Activated naive CD4-positive, alpha-beta T cell treated with Interleukin-2 at 50 U/mL for 16 hours (primary cell): Measurements from ENCODE around the gene DTNA.
"Not testable (repeated sequence)": the region's sequence is repeated elsewhere in the genome, so short reads cannot be mapped to it uniquely, and the experiment has no call there.

Experiments used
- DNase-seq: peaks from one replicate; pipeline ENCODE4 v3.0.0-alpha.2; 2020

The DTNA gene

DNA sequence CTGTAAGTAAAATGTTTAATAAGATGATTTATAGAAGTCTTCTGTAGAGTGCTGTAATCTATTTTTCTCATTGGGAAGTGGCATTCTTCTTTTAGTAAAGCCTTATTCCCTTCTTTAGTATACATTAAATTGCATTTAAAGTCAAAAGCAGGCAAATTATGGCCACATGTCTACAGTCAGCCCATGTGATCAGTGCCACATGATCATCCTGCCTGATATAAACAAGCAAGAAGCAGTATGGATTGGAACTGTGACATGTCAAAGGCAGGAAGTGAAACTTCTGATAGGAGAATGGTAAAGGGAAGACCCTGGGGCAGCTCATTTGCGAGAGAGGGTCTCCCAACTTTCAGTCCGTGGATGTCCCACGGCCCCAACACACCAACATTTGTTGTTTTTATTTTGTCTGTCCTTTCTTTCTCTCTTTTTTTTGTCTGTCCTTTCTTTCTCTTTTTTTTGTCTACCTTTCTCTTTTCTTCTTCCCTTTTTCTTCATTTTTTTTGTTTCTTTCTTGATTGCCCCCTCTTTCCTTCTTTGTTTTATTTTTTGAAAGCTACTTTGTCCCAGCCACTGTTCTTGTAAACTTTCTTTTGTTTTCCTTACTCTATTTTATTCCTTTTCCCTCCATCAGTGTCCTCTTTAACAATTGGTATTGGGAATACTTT is 154.9 kb downstream of the DTNA start:
- DNase-seq = no peak

DNA sequence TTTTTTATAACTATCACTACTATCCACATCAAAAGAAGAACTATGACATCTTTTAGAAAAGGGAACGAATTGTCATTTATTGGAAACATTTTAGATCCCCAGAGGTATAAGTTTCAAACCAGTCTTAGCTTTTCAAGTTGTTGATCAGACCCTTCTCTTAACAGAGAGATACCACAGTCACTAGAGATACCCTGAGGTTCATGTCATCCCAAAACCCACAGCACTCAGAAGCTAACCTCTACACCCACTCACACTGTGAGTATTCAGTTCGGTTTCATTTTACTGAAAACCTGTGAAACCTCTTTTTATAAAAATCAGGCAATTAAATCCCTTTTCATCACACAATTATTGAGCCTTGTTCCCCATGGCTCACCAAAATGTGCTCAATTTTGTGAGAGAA is 156.2 kb downstream of the DTNA start:
- no peak for DNase-seq

DNA sequence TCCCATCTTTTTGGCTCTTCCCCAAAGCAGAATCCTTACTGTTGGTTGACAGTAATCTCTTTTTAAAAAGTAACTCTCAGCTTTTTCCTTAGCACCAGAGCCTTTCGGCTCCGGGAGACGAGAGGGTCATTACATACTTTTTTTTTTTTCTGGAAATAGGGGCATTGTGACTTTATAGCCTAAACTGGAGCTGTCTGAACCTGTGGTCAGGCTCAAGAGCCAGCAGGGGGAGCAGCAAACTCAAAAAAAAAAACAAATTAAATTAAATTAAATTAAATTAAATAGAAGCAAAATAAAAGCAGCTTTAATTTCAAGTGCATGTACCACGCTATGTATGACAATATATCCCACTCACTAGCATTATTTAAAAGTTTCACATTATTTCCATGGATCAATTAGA is 156.6 kb downstream of the DTNA start:
- no peak for DNase-seq

DNA sequence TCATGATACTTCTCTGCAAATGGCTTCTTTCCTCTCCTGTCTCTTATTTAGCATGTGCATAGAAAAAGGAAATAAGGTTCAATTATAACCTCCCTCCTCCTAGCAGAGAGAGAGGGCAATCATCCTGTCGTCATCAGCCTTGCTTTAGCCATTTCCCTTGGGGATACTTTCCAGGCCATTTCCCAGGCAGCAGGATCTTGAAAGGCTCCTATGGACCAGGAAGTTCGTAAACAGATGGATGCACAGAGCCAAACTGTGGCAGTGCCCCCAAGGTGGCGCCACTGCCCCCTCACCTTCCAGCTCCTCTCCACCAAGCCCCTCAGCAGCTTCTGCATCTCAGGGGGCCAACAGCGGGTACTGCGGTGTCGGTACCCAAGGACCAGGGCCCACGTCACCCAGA is 157.4 kb downstream of the DTNA start:
- no peak for DNase-seq

DNA sequence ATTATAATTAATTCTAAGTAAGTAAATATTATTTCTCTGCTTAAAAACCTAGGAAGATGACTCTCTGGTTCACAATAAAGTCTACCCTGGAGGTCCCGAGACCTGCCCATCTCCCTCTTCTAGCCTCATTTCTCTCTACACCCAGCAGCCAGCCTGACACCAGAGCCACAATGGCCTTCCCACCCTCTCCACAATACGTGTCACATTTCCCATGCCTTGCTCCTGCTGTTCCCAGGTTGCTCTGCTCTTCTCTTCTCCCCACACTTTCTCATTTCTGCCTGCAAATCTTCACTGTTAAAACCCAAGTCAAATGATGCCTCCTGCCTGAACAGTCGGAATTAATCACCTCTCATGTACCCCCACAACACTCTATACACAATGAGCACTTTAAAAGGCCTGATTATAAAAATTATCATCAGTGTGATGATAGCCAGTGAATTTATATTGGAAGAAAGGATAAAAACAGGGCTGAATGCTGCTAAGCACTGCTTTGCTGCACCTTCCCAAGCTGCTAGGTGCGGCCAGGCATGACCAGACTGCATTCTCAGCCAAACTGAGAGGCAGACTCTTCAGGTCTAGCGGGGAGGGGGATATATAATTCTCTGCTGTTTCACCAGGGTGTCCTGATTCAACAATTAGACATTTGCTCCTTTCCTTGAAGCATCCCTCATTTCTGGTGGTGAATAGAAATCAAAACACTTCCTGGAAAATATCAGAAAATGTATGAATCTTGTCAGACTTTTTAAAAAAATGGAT is 160.6 kb downstream of the DTNA start:
- no peak for DNase-seq

DNA sequence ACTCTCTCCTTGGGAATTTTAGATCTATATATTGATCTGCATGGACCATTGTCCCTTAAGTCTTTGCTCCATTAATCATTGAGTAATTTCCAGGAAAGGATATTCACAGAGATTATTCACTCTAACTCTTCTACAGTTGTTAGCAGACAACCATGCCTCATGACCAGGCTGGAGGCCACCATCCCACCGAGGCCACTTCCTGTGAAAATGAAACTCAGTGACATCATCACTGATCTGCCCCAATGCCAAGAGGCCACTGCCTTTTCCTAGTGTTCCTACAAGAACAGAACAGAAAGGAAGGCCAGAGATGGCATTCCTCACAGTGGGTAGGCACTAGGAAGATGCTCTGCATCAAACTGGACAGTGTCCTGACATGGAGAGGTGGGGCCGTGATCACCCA is 161.3 kb downstream of the DTNA start:
- no peak for DNase-seq

DNA sequence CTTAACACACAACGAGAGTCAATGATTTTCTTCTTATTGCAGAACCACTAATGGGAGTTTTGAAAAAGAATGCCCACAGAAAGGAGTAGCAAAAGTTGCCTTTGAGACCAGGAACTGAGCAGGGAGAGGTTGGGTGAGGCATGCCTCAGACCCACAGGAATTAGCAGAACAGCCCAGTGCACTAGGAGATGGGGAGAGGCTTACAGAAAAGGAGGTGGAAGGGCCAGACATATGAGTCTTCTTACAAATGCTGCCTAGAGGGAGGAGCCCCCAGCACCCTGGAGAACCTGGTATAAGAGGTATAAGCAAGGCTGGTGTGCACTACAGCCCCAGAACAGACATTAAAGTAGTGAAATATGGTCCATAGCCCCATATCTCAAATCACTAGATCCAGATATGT is 162.0 kb downstream of the DTNA start:
- no peak for DNase-seq

DNA sequence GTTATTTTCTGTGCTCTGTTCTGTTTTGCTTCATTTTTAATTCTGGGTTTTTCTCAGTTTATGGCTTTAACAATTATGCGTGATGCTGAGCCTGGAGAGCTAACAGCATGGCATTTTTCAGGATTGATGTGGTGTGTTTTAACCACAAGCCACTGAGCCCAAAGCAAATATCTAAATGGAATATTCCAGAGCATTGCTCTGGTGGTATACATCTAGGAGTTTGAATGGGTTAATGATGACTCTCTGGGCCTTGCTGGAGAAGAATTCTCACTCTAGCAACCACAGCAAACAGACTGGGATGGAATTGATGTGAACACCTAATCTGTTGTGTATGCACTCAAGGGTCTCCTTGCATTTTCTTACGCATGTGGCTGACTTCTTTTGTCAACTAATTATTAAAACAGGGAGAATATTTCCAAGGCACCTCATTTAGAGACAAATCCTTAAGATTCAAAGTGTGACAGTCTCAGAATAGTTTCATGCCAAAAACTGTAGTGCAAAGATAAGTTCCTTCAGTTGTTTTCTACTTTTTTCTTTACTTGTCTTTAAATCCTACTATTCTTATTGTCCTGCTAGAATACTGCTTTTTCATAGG is 164.0 kb downstream of the DTNA start:
- no peak for DNase-seq

DNA sequence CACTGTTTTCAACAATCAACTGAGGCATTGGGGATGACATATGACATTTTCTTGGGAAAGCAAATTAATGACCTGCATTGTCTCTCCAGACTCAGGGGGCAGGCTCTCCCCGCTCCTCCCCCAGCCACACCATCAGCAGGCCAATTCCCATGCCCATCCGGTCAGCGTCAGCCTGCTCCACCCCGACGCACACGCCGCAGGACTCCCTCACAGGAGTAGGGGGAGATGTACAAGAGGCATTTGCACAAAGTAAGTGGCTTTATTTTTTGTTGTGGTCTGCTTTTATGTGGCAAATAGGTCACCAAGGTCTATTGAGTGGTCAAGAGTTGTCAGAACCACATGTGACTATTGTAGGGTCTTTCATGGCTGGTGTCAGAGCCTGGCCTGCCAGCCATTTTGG is 165.1 kb downstream of the DTNA start:
- DNase-seq = no peak

DNA sequence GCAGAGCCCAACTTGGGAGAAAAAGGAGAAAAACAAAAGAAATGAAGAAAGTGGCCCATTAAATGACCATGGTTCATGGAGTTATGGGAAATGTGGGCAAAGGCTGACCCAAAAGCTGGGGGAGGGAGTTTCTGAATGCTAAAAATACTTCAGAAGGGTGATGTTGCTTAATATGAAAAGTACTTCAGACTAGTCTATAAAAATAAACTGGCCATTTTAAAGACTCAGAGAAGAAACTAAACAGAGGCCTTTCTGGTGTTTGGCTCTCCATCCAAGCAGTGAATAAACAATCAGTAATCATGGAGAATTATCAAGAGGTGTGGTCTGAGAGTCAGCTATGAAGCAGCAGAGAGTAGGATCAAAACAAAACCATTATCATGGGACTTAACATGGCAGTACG is 170.3 kb downstream of the DTNA start:
- DNase-seq = no peak

DNA sequence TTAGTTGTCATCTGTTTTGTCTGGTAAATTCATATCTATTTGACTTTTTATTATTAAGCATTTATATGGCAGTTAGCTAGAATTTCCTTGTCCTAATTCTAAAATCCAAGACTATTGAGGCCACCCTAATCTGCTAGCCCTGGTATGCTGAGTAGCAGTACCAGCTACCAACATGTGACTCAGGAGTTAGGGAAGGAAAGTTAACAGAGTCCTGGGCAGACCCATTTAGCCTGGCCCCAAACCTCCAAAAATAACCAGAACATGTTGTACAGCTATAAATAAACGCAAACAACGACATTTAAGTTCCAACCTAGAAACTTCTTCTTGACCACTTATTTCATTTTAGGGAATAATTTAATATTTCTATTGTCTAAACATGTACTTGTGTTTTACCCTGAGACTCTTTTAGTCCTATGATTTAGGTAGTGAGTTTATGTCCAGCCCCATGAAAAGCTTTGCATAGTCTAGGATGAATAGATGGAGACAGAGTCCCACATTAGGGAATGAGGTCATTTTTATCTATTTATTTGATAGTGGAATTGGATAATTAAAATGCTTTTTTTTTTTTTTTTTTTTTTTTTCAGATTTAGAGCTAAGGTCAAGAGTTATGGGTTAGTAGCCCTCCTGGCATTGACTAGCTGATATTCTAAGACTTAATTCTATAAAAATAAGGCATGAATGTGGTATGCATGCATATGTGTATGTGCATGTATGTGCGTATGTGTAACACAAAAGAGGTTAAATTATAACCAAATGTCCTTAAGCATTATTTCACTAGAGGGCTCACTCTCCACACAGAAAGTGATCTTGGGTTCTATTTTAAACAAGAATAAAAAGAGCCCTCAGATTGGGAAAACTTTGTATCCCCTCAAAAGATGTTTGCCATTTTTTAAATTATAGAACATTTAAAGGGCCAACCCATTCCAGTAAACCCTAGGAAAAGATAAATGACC is 171.1 kb downstream of the DTNA start:
- DNase-seq = no peak

DNA sequence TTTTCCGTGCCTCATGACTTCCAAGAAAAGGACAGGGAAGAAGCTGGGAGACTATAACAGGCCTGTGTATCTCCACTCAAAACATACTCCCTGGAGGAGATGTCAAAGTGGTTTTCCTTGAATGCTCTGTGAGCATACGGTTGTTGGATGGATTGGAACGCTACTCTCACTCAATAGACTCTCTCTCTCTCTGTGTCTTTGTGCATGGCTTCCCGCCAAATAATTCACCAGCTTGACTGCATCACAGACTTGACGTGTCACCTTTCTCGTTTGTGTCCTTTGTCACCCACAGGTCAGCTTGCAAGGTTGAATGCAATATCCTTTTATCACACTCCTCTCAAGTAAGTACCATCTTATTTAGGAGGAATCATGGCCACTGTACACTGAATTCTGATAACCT is 174.3 kb downstream of the DTNA start:
- no peak for DNase-seq

DNA sequence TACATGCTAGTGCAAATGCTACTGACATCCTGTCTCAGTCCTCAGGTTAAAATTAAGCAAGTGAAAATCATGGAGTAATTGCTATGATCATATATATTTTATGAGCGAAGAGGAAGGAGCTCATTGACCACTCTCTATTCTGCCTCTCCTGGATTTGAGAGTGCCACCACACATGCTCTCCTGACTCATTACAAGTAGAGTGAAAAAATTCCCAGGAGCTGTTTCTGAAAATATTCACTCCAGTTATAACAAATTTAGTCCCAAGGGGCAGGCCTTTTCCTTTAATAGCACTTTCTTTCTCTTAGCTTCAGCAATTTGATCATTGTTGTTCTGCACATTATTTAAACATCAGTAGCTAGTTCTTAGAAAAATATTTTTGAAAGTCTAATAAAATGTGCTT is 176.1 kb downstream of the DTNA start:
- no peak for DNase-seq

DNA sequence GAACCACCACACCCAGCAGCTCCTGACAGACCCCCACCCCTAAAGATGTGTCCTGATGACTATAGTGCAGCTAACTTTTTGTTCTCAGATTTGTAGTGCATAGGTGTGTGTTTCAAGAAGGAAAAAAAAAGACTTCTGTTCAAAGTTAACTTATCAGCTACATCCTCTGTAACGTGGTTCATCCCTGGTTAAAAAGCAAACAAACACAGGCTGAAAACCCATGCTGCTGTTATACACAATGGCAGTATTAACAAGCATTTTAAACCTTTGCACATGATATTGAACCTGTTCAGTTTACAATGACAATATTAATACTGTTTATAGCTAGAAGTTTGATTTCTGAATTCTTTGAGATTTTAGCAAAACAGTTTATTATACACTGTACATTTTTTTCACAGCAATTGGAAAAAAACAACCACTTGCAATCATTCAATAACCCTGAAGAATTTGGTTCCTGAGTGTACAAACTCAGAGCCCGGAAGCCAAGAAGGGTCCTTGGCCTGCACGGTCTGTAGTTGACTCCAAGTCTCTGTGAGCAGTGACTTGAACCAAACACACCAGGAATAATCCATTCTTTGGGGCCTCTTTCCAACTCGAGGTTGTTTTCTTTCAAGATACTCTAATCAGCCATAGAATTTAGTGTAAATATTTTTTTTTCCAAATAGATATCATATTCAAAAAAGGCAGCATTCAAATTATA is 177.9 kb downstream of the DTNA start:
- no peak for DNase-seq

DNA sequence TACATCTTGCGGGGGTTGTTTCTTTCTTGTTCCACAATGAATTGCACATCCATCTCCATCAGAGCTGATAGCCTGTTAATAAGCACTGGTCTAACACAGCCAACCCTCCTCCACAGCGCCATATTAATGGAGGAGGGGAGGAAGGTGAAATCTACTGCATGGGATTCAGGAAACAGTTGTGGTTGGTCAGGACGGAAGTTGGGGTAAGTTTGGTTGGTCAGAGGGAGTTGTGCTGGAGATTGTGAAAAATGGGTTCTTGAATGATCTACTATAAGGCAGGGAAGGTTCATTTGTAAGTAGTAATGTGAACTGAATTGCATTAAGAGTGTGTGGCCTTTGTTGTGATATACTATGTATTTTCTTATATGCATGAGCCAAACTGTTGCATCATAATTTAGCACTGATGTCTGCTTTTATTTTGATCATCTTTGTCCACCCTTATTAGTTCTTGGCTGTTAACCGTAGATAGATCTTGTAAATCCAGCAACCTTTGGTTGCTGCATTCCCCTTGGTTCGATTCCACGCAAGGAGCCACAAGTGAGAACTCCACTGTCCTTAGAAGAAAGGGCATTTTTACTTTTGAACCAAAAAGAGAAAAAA is 180.5 kb downstream of the DTNA start:
- no peak for DNase-seq

DNA sequence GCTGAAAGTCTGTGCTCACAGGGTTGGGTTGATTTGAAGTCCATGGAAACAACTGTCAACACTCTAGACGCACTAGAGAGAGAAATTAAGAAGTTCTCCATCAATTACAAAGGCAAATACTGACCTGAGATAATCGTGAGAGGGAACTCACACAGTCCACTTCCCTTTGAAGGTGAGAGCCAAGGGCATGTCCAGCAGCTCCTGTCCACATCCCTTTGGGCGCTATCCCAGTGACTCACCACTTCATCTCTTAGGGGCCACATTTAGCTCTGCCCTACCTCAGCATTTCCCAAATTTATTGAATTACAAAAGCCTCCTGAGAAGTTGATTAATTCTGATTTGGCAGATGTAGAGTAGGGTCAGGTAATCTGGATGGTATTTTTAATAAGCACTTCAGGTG is 182.3 kb downstream of the DTNA start:
- no peak for DNase-seq

DNA sequence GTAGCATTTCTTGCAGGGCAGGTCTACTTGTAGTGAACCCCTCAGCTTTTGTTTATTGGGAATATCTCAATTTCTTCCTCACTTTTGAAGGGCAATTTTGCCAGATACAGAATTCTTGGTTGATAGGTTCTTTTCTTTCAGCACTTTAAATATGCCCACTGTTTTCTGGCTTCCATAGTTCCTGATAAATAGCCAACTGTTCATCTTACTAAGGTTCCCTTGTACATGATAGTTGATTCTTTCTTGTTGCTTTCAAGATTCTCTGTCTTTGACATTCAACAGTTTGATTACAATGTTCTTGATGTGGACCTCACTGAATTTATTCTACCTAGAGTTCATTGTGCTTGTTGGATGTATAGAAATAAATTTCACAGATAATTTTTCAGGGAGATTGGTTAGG is 183.1 kb downstream of the DTNA start:
- no peak for DNase-seq

DNA sequence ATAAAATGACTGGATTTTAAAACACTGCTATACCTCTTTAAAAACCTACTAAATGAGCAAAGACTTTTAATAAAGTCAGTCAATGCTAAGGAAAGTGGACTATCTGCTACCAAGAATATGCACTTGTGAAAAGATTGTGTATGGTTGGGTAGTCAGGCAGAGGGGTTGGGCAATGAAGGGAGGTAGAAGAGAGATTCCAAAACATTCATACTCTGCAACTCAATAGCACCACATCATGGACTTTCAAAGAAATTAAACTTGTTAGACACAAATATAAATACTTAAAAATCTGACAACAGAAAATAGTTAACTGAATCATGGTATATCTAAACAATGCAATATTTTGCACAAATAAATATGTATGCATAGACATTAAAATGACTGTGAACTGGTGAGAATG is 191.2 kb downstream of the DTNA start:
- DNase-seq = no peak

DNA sequence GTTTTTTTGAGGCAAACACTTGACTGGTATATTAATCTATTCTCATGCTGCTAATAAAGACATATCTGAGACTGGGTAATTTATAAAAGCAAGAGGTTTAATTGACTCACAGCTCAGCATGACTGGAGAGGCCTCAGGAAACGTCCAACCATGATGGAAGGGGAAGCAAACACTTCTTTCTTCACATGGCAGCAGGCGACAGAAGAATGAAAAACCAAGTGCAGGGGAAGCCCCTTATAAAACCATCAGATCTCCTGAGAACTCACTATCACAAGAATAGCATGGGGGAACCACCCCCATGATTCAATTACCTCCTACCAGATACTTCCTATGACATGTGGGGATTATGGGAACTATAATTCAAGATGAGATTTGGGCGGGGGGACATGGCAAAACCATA is 194.9 kb downstream of the DTNA start:
- no peak for DNase-seq

DNA sequence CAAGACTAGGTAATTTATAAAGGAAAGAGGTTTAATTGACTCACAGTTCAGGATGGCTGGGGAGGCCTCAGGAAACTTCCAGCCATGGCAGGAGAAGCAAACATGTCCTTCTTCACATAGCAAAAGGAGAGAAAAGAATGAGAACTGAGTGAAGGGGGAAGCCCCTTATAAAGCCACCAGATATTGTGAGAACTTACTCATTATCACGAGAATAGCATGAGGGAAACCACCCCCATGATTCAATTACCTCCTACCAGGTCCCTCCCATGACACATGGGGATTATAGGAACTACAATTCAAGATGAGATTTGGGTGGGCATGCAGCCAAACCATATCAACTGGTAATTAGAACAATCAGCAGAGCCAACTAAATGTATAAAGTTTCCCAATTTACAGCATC is 196.9 kb downstream of the DTNA start:
- not testable (repeated sequence) for DNase-seq

DNA sequence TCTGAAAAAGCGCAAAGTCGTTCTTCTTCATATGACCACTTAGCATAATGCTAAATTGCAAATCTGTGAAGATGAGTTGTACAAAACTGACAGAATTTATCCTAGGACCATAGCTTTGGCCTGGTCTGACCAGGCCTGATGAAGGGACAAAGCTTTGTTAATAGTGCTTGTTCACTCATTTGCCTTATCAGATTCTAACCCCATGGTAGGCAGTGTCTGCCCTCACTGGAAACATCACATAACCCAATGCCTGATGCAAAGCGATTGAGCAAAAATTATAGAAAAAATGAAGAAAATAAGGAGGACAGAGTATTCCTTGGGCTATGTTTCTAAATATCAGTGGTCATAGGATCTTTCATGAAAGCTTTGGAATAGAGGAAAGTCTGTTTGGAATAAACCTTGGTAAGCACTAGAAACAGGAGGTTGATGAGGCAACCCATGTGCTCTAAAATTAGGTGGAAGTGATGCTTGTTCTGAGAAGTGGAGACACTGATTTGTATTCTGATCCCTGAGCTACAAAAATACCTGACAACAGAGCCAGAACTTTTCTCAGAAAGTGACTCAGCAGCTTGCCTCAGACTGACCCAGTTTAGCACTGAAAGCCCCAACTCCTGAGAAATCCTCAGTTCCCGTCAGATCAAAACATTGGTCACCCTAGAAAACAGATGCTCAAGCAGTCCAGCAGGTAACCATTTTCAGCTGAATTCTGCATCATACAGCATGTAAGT is 199.7 kb downstream of the DTNA start:
- DNase-seq = no peak

DNA sequence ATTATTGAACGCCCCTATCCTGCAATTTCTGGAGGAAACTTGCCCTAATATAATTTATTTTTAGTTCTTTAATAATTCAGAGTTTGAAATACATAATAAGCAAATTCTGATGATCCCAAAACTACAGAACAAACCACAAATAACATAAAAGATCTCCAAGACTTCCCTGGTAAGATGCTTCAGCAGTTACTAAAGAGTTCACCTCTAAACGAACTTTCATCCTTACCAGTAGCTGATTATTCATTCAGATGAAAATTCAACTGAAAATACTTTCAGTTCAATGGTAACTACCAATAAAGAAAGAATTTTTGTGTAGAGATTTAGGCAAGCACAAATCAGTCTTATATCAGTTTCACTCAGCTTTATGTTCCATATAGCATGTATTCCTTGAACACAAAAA is 201.0 kb downstream of the DTNA start:
- DNase-seq = no peak
